Forelimb muscle (tissue), 1 donor: Measurements from ENCODE around the gene USP48. TPM values are rescaled to one million over a fixed set of nuclear protein-coding genes. Genes with fewer than 3 reads are reported as not detected.

Experiments
- DNase-seq: peaks from one replicate; pipeline ENCODE4 v3.0.0-alpha.2; 2013; ENCODE audit warnings: low read depth
- polyA plus RNA-seq: library from polyadenylated mRNA; unstranded; fragments of 120-200 nt; gene quantifications from one replicate; pipeline ENCODE4 v1.2.1, GENCODE V29; 2013; ENCODE audit not compliant: insufficient read length

USP48 gene
- polyA plus RNA-seq, 1 donor = 47.4 TPM

DNA sequence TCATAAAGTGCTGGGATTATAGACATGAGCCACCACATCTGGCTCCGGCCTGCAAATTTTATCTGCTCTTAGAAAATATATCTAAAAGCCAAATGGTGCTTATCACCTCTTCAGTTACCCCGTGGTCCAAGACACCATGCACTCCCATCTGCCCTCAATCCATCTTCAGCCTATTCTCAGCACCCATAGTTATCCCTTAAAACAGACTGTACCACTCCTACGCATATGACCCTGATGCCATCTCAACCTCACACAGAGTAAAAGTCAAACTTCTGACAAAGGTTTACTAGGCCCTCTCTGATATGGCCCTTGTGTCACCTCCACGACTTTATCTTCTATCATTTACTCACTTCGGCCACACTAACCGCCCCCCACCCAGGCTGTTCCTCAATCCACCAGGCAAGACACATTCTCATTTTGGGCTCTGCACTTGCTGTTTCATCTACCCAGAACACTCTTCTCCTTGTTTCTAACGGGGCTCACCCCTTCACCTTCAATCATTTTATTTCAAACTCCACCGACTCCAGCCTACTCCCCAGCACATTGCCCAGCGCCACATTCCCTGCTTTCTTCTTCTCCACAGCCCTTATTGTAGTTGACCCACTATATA is 33.0 kb downstream of the USP48 start:
- no peak for DNase-seq

DNA sequence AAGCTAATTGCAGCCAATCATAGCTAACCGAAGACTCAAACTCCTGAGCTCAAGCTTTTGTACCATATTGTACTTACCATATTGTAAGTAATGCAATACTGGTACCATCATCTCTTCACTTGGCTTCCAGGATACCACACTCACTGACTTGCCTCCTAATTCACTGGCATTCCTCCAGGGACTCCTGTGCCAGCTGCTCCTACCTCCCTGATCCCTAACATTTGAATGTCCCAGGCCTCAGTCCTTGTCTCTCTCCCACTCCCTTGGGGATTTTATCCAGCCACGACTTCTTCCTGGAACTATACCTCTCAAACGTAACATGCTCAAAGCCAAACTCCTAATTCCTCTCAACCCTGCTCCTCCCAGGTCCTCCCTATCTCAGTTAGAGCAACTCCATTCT is 33.8 kb downstream of the USP48 start:
- no peak for DNase-seq

DNA sequence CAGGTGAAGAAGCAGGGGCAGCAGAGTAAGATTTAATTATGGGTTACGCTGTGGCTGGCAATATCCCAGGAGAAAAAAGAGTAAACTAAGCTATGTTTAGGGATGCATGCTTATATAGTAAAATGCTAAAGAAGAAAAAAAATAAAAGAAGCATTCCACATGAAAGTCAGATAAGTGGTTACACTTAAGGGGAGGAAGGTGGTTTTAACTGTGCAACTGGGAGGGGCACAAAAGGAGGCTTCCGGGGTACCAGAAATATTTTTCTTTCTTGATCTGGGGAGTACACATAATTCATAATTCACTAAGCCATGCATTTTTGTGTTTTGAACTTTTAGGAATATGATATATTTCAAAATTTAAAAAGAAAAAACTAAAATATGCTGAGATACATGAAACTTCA is 39.5 kb downstream of the USP48 start:
- DNase-seq = no peak

DNA sequence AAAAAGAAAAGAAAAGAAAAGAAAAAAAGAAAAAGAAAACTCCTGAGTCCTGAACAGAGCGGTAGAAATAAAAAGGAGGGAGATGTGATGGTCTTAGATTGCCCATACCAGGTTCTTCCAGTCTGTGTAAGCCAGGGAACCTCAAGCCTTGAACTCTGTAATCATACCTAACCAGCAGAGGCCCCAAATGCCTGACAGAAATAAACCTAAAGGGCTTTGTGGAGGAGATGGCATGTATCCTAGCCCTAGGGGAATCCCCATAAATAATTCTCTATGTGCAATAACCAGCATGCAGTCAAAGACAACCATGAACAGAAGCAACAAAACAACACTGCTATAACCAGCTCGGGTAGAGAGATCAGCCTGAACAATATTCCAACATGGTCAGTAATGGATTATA is 40.4 kb downstream of the USP48 start:
- DNase-seq = no peak

DNA sequence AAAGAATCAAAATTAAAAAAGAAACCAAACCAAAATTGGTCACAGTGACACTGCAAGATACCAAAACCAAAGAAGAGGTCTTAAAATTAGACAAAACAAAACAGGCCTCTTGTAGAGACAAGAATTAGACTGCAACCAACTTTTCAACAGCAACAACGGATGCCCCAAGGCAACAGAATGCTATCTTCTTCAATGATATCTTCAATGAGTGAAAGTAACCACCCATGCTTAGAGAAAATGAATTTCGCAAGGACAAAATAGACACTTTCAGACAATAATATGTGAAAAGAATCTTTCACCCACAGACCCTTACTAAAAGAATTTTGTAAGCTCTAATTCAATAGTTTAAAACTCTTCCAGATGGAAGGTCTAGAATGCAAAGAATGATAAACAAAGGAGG is 41.7 kb downstream of the USP48 start:
- no peak for DNase-seq

DNA sequence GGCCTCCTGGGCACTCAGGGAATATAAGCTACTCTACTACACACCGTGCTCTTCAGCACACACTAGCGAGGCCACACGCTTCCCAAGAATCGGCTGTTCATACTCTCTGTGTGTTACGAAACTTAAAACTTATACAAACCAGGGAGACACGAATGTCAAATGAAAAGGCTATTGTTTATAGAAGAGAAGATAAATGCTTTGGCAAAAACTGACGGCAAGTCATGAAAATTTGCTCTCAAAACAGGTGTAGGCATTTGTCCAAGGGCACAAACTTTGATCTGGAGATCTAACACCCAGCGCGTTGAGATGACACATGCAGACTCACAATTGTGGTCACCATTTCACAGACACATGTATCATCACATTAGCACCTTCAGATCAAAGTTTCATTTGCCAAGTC is 46.1 kb downstream of the USP48 start:
- DNase-seq = no peak

DNA sequence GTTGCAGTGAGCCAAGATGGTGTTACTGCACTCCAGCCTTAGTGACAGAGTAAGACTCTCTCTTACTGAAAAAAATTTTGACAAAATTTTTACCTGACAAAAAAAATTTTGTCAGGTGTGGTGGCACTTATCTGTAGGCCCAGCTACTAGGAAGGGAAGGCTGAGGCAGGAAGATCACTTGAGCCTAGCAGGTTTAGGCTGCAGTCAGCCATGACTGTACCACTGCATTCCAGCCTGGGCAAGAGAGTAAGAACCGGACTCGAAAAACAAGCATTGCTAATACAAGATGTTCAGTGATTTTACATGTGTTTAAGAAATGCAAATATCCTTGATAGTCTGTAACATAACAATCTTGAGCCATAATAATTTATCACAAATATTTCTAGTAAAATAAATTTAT is 46.9 kb downstream of the USP48 start:
- no peak for DNase-seq

DNA sequence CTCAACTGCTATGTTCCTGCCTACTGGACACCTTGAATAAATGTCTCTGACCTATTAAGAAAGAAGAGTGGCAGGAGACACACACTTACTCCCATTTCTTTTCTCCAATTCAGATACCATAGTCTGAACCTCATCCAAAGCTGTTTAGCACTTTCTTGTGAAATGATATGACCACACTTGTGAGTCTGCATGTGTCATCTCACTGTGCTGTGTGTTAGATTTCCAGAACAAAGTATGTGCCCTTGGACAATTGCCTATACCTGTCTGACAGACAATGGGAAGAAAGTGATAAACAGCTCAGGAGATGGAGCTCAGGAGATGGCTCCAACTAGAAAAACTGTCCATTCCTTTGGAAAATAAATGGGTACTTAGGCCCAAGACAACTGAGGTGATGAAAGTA is 48.4 kb downstream of the USP48 start:
- no peak for DNase-seq

DNA sequence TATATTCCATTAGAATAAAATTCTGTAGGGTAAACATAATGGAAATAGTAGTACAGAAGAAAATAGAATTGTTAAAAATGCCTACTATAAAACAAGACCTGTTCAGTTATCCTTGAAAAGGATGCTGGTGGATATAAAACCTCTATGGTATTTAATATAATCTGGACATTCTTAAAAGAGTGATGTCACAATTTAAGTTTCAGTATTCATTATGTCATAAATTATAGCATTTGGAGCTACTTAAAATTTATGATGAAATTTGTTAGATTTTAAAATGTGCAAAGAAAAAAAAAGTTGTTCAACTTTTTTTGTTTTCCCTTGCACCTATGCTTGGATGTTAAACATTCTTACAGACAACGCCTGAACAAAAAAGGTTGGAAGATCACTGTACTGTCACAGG is 50.3 kb downstream of the USP48 start:
- DNase-seq = no peak

DNA sequence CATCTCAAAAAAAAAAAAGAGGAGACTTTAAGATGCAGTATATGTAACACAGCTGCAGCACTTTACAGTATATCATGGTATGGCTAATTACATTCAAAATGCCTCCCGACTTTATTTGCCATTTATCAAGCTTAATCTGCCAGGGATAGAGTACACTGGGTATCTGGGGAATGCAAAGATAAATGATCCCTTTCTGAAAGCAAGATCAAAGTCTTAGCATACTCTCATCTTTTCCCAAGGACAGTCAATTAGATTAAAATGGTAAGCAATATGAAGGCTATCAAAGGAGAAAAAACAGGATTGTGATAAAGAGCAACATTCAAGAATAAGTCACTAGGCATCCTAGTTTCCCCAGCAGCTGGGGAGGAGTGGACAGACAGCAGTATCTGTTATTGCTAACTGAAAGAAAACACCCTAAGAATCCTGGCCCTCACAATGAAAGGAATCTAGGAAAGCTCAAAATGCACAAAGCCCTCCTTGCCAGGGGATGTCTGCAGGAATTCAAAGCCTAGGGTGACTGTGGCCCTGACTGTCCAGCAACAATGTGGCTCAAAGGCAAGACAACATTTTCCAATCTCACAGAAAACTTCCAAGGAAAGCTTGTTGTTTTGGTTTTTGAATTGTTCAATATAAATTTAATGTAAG is 57.1 kb downstream of the USP48 start:
- no peak for DNase-seq

DNA sequence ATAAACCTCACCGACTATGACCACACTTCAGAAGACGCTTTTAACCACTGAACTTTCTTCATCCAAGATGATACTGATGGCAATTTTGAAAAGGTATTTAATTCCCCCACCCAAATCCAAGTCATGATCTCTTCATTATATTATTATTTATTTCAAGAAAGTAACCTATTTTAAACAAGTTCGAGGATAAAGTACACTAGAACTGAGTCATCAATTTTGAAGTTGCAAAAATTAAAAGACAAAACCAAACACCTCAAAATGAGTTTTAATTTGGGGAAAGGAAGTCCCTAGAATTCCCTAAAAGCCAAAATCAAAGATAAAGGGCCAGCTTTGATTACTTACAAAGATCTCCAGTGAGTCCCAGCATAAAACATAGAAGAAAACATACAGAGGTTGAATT is 58.4 kb downstream of the USP48 start:
- no peak for DNase-seq

DNA sequence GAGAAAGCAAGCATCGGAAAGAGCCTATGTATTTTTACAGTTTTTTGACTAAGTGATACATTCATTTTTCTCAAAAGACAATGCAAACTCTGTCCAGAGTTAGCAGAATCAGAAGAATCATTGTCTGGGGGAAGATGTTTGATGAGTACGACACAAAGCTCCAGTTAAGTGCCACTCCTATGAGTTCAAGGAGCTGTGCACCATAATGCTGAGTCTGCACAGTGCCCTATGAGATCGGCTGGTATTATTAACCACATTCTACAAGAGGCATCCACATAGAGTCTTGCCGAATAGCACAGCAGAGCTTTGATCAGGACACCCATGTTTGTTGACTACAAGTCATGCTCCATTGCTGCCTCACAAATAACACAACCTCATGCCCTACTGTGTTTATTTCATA is 58.9 kb downstream of the USP48 start:
- no peak for DNase-seq

DNA sequence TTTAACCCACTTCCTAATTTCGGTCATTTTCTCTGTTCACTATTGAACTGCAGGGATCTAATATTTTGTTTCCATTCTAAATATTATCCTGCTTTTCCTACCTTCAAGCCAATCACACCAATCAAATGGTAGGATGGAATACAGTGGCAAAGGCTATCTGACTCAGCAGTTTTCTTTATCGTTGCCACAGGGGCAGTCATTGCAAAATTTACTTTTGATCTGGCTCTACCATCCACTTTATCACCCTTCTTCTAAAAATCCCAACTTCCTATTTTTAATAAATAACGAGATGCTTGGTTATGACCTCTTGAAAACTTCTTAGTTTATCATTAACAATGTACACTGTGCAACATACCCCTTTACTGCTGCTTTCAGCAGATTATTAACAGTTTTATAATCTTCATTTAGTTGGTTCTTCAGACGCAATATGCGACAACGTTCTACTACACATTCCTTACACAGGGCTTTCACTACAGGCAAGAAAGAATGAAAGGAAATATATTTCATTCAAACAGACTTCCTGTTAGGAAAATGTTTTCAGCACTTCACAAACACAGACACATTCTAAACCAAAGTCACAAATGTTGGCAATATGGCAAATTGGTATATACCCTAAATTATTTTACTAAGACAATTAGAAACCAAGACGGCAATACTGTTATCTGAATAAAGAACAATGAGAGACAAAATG is 61.5 kb downstream of the USP48 start:
- DNase-seq = no peak

DNA sequence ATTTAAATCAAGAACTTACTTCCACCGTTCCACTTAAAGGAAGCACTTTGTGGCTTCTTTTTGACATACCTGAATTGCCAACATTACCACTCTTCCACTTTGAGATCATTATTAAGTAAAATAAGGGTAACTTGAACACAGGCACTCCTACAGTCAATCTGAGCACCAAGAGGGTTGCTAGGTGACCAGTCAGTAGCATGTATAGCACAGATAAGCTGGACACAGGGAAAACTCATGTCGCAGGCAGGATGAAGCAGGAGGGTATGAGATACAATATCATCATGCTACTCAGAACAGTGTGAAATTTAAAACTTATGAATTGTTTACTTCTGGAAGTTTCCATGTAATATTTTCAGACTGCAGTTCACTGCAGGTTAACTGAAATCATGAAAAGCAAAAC is 66.8 kb downstream of the USP48 start:
- no peak for DNase-seq

DNA sequence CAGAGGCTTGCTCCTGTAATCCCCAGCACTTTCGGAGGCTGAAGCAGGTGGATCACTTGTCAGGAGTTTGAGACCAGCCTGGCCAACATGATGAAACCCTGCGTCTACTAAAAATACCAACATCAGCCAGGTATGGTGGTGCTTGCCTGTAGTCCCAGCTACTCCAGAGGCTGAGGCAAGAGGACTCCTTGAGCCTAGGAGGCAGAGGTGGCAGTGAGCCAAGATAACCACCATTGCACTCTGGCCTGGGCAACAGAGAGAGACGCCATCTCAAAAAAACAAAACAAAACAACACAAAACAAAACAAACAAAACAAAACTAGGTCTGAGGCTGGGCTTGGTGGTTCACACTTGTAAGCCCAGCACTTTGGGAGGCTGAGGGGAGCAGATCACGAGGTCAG is 75.1 kb downstream of the USP48 start:
- no peak for DNase-seq

DNA sequence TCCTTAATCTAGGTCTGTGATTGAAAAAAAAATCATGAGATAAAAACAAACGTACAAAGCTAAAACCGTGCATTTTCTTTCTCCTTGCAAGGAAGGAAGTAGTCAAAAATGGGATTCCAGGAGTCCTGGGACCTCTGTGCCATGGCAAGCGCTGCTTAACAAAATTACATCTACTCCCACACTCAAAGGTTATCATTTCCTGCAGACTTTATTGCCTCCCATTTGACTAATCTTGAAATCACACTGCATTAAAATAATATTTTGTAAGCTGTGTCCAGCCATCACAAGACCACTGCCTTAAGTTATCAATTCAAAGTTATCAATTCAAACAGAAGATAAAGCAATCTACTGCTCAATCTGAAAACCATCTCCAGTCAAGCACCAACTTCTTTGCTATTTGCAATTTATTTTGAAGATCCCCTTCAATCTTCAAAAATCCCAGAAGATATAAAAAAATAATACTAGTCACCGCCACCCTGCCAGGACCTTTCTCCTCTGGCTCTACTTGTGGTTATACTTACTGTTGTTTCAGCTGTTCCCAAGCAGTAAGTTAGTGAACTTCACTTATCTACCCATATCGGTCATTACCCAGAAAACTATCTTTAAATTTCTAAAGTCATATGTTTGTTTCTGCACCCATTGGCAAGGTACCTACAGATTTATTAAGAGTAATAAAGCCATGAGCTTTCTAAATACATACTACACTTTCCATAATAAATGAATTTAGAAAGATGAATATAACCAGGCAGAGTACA is 75.7 kb downstream of the USP48 start:
- DNase-seq = no peak

DNA sequence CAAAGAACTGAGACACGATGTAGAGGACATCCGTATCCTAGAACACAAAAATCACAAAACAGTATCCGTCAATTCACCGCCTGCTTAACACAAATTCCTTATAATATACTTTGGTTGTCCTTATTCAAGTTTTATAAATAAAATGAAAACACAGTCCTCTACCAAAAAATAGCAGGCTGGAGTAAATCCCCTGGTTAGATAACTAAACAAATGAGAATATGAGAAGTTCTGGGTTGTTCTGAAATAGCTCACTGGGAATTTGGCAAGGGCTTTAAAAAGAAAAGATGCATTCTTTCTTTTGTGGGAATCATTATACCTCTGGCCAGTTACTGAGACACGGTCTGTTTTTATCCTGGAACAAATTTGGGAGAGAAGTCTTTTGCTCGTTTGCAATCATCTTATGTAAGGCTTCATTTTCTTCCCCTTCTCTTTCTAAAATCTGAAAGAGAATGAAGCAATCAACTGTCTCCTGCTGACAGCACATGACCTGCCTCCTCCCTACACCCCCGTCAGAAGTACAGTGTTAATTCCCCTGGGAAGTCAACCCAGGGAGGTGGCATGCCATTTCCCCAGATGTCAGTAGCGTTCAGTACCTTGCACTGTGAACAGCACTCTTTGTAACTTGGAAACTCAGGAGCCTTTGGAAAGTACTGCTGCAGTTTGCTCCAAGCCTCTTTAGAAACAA is 76.7 kb downstream of the USP48 start:
- no peak for DNase-seq

DNA sequence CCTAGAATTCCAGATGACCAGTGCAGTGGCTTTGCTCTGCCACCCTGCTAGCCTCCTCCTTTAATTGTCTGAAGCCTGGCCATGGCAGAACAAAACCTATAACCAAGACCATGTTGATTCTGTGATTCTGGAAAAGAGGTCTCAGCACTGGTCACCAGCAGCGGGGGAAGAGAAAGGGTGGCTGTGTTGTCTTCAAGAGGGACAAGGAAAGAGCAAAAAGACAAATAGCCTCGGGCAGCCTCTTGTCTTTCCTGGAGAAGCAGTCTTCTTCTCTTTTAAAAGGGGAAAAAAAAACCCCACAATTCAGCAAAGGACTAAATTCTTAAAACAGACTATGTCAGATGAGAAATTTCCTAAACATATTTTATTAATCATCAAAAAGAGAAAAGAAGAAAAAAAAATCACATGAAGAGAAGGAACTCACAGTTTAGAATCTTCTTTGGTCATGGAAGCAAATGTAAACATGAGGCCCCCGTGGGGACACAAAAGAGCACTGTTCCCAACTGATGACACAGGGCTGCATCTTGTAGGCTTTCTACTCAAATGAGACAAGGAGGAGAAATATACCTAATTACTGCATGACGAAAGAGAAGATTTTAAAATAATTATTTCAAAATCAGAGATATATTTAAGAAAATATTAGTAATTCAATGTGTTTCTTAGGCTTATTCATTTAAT is 77.5 kb downstream of the USP48 start:
- DNase-seq = no peak

DNA sequence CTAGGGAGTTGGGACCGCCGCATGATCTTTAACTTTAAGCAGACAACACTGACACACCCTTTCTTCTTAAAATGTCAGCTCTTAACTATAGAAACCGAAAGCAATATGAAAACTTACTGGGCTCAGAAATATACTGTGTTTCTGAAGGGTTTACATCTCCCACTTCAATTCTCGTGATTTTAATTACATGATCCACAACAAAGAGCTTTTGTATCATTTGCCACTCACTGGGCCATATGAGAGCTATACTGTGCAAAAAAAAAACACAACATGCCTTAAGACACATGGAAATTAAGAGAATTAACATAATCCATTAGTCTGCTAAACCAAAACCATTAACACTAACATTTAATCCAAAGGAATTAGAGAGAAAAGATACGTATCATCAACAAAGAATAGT is 78.8 kb downstream of the USP48 start:
- DNase-seq = no peak

DNA sequence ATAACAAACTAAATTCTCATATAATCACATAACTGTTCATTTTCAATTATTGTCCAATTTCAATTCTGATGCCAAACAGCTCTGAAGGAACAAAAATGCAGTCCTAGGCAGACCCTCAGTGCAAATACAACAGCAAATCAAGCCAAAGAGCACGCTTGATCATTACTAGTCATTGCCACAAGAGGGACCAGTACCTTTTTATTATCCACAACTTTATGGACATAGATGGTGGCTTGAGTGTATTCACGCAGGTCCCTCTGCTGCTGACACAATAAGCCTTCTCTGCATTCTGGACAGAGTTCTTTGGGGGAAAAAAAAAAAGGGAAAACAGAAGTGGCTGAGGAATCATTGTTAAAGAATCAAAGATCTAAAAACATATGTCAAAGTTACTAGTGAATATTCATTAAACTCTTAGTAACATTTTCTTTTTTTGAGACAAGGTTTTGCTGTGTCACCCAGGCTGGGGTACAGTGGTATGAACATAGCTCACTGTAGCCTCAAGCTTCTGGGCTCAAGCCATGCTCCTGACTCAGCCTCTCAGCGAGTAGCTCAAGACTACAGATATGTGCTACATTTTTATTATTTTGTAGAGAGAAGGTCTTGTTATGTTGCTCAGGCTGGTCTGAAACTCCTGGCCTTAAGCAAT is 79.5 kb downstream of the USP48 start:
- DNase-seq = no peak

DNA sequence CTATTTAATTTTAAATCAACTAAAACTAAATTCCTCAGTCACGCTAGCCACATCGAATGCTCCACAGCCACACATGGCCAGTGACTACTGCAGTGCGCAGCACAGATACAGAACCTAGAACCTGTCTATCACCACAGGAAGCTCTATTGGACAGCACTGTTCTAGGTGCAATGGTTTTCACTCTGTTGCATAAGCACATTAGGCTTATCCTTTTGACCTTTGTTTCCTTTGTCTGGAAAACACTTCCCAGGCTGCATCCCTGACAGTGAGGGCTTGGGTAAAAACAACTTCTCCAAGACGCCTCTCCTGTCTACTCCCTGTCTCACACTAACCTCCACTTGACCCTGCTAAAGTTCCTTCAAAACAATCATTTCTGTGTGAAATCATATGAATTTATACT is 80.2 kb downstream of the USP48 start:
- no peak for DNase-seq
